Liver (tissue), 9 donors: Measurements from ENCODE around the gene TAS2R43. TPM values are rescaled to one million over a fixed set of nuclear protein-coding genes. Genes with fewer than 3 reads are reported as not detected.

Experiments
- DNase-seq: peaks from one replicate; pipeline ENCODE4 v3.0.0-alpha.2; 2017; ENCODE audit warnings: low spot score
- H3K27ac ChIP-seq, 2 donors: one replicate each; pipeline ENCODE4 v1.7.0; 2013; ENCODE audit warnings: inconsistent platforms in 2 of 2, low read length in 2 of 2, control low read depth in 1 of 2, low read depth in 1 of 2, mild to moderate bottlenecking in 1 of 2
- H3K27me3 ChIP-seq, 4 donors: one replicate each; pipeline versions ENCODE4 v1.6.1 to v1.7.0; 2013; ENCODE audit warnings: low read length in 3 of 4, inconsistent platforms in 1 of 4, mild to moderate bottlenecking in 1 of 4, moderate library complexity in 1 of 4; ENCODE audit not compliant: control insufficient read depth in 4 of 4, insufficient read depth in 4 of 4
- H3K36me3 ChIP-seq, 4 donors: one replicate each; pipeline versions ENCODE4 v1.6.1 to v1.7.0; 2013; ENCODE audit warnings: low read length in 3 of 4, mild to moderate bottlenecking in 3 of 4, low read depth in 1 of 4, moderate library complexity in 1 of 4; ENCODE audit not compliant: control insufficient read depth in 4 of 4, insufficient read depth in 3 of 4
- H3K4me1 ChIP-seq, 4 donors: one replicate each; pipeline versions ENCODE4 v1.6.1 to v1.7.0; 2013; ENCODE audit warnings: low read length in 3 of 4, mild to moderate bottlenecking in 3 of 4, moderate library complexity in 1 of 4; ENCODE audit not compliant: control insufficient read depth in 4 of 4, insufficient read depth in 4 of 4
- H3K4me3 ChIP-seq, 3 donors: one replicate each; pipeline versions ENCODE4 v1.6.1 to v1.7.0; 2013; ENCODE audit warnings: low read length in 3 of 3, control low read depth in 1 of 3, low read depth in 1 of 3, mild to moderate bottlenecking in 1 of 3
- H3K9ac ChIP-seq, 2 donors: one replicate each; pipeline ENCODE4 v1.7.0; 2013; ENCODE audit warnings: low read length in 2 of 2, mild to moderate bottlenecking in 2 of 2, moderate library complexity in 2 of 2, control low read depth in 1 of 2, low read depth in 1 of 2
- H3K9me3 ChIP-seq, 4 donors: one replicate each; pipeline versions ENCODE4 v1.6.1 to v1.7.0; 2013; ENCODE audit warnings: low read length in 3 of 4; ENCODE audit not compliant: control insufficient read depth in 4 of 4
- ATF3 ChIP-seq: IDR thresholded peaks from 2 replicates; pipeline ENCODE4 v1.6.1; 2016; ENCODE audit warnings: antibody characterized with exemption
- EGR1 ChIP-seq, 2 donors: IDR thresholded peaks; 2 replicates each; pipeline ENCODE4 v1.6.1; 2016 to 2018; ENCODE audit warnings: antibody characterized with exemption in 2 of 2, low read depth in 2 of 2
- FOXA2 ChIP-seq: IDR thresholded peaks from 2 replicates; pipeline ENCODE4 v1.6.1; 2016; ENCODE audit warnings: antibody characterized with exemption
- GABPA ChIP-seq, 2 donors: IDR thresholded peaks in 1 of 2; conservative IDR thresholded peaks in 1 of 2; 2 replicates each; pipeline ENCODE4 v1.6.1; 2016; ENCODE audit warnings: antibody characterized with exemption in 2 of 2, mild to moderate bottlenecking in 1 of 2, moderate library complexity in 1 of 2
- HNF4A ChIP-seq, 2 donors: conservative IDR thresholded peaks; 2 replicates each; pipeline ENCODE4 v1.6.1; 2016; ENCODE audit warnings: antibody characterized with exemption in 2 of 2, mild to moderate bottlenecking in 2 of 2
- JUND ChIP-seq, 2 donors: IDR thresholded peaks; 2 replicates each; pipeline ENCODE4 v1.6.1; 2016; ENCODE audit warnings: antibody characterized with exemption in 2 of 2
- MAX ChIP-seq: IDR thresholded peaks from 2 replicates; pipeline ENCODE4 v1.6.1; 2016; ENCODE audit warnings: antibody characterized with exemption
- NR2F2 ChIP-seq: IDR thresholded peaks from 2 replicates; pipeline ENCODE4 v1.6.1; 2016; ENCODE audit warnings: antibody characterized with exemption
- RXRA ChIP-seq, 2 donors: IDR thresholded peaks; 2 replicates each; pipeline ENCODE4 v1.6.1; 2017 to 2018; ENCODE audit warnings: antibody characterized with exemption in 2 of 2, mild to moderate bottlenecking in 1 of 2
- SP1 ChIP-seq: IDR thresholded peaks from 2 replicates; pipeline ENCODE4 v1.6.1; 2018; ENCODE audit warnings: antibody characterized with exemption, mild to moderate bottlenecking
- TAF1 ChIP-seq: conservative IDR thresholded peaks from 2 replicates; pipeline ENCODE4 v1.6.1; 2016; ENCODE audit warnings: antibody characterized with exemption, mild to moderate bottlenecking
- YY1 ChIP-seq: IDR thresholded peaks from 2 replicates; pipeline ENCODE4 v1.6.1; 2016; ENCODE audit warnings: antibody characterized with exemption, mild to moderate bottlenecking
- WGBS: extraction: QIAGEN DNeasy Blood & Tissue Kit; methylation state at CpG from one replicate; pipeline ENCODE4 v1.1.7; 2013; 5-methylcytosine and 5-hydroxymethylcytosine counted together
- polyA plus RNA-seq, 2 donors: library from polyadenylated mRNA; stranded (reverse) in 1 of 2; unstranded in 1 of 2; fragments of 200-250 nt in 1 of 2; fragments of >200 nt in 1 of 2; fragmentation: Nextera tagmentation in 1 of 2; extraction: Ambion mirVana in 1 of 2; gene quantifications; one replicate each; pipeline versions ENCODE4 v1.2.1 to v1.2.3, GENCODE V29; 2013 to 2015
- total RNA-seq, 2 donors: library from RNA; depleted of rRNA; stranded (reverse); fragments of >200 nt; gene quantifications; one replicate each; pipeline ENCODE4 v1.2.3, GENCODE V29; 2014
- TF ChIP-seq, protein P1 (sequence below): IDR thresholded peaks from 2 replicates; pipeline ENCODE4 v1.6.1; 2016; ENCODE audit warnings: antibody characterized with exemption, mild to moderate bottlenecking
- TF ChIP-seq, protein P2 (sequence below): IDR thresholded peaks from 2 replicates; pipeline ENCODE4 v1.6.1; 2016; ENCODE audit warnings: antibody characterized with exemption
- TF ChIP-seq, protein P3 (sequence below): fragments of 150-350 bp; IDR thresholded peaks from 2 replicates; pipeline ENCODE4 v1.5.1; 2017; ENCODE audit warnings: improper control_type of control experiment, low read depth, low read length; ENCODE audit not compliant: missing input control
- donor health status: healthy.
- donor health status: healthy.
- donor health status: healthy.
- donor health status: healthy.
- donor health status: healthy.

Gene TAS2R43
- total and polyA plus RNA-seq, 4 donors = 0.57 to 3.8 (median 0.84) TPM; not detected in 1

- Histone ChIP-seq H3K9me3 (no peaks in the 10 kb centered on the region), H3K4me3 (no peak overlapping the region), H3K36me3 (no peaks in the 10 kb centered on the region), H3K9ac (no peak overlapping the region), H3K27ac (no peak overlapping the region), H3K27me3 (no peaks in the 10 kb centered on the region), H3K4me1 (no peaks in the 10 kb centered on the region)
- no peak for DNase-seq
- WGBS = 96% methylated on average over 2 of the region's 2 CpGs
- TF ChIP-seq FOXA2 (no peak), YY1 (no peak), TAF1 (no peak), MAX (no peak), HNF4A (conservative IDR thresholded peaks at IDR 0.05) (no peak), GABPA (IDR thresholded peaks at IDR 0.05 in 1 of 2, conservative IDR thresholded peaks at IDR 0.05 in 1 of 2) (no peak), JUND (IDR thresholded peaks at IDR 0.05) (no peak), SP1 (no peak), RXRA (IDR thresholded peaks at IDR 0.05) (no peak), EGR1 (IDR thresholded peaks at IDR 0.05; ENCODE audit: low read depth in 2 of 2) (no peak)
- TF ChIP-seq, protein P1, sequence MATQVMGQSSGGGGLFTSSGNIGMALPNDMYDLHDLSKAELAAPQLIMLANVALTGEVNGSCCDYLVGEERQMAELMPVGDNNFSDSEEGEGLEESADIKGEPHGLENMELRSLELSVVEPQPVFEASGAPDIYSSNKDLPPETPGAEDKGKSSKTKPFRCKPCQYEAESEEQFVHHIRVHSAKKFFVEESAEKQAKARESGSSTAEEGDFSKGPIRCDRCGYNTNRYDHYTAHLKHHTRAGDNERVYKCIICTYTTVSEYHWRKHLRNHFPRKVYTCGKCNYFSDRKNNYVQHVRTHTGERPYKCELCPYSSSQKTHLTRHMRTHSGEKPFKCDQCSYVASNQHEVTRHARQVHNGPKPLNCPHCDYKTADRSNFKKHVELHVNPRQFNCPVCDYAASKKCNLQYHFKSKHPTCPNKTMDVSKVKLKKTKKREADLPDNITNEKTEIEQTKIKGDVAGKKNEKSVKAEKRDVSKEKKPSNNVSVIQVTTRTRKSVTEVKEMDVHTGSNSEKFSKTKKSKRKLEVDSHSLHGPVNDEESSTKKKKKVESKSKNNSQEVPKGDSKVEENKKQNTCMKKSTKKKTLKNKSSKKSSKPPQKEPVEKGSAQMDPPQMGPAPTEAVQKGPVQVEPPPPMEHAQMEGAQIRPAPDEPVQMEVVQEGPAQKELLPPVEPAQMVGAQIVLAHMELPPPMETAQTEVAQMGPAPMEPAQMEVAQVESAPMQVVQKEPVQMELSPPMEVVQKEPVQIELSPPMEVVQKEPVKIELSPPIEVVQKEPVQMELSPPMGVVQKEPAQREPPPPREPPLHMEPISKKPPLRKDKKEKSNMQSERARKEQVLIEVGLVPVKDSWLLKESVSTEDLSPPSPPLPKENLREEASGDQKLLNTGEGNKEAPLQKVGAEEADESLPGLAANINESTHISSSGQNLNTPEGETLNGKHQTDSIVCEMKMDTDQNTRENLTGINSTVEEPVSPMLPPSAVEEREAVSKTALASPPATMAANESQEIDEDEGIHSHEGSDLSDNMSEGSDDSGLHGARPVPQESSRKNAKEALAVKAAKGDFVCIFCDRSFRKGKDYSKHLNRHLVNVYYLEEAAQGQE = no peak
- TF ChIP-seq, protein P2, sequence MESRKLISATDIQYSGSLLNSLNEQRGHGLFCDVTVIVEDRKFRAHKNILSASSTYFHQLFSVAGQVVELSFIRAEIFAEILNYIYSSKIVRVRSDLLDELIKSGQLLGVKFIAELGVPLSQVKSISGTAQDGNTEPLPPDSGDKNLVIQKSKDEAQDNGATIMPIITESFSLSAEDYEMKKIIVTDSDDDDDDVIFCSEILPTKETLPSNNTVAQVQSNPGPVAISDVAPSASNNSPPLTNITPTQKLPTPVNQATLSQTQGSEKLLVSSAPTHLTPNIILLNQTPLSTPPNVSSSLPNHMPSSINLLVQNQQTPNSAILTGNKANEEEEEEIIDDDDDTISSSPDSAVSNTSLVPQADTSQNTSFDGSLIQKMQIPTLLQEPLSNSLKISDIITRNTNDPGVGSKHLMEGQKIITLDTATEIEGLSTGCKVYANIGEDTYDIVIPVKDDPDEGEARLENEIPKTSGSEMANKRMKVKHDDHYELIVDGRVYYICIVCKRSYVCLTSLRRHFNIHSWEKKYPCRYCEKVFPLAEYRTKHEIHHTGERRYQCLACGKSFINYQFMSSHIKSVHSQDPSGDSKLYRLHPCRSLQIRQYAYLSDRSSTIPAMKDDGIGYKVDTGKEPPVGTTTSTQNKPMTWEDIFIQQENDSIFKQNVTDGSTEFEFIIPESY = no peak
Measured at GRCh38 chr12:11081987-11082386, 10.1 kb downstream of the TAS2R43 start.

- H3K36me3 ChIP-seq = no peaks in the 10 kb centered on the region
- TF ChIP-seq YY1 (no peak), ATF3 (no peak), NR2F2 (no peak), TAF1 (no peak), JUND (IDR thresholded peaks at IDR 0.05) (no peak), GABPA (IDR thresholded peaks at IDR 0.05 in 1 of 2, conservative IDR thresholded peaks at IDR 0.05 in 1 of 2) (no peak), FOXA2 (no peak), EGR1 (IDR thresholded peaks at IDR 0.05; ENCODE audit: low read depth in 2 of 2) (no peak)
- TF ChIP-seq, protein P1 = no peak
- TF ChIP-seq, protein P3, sequence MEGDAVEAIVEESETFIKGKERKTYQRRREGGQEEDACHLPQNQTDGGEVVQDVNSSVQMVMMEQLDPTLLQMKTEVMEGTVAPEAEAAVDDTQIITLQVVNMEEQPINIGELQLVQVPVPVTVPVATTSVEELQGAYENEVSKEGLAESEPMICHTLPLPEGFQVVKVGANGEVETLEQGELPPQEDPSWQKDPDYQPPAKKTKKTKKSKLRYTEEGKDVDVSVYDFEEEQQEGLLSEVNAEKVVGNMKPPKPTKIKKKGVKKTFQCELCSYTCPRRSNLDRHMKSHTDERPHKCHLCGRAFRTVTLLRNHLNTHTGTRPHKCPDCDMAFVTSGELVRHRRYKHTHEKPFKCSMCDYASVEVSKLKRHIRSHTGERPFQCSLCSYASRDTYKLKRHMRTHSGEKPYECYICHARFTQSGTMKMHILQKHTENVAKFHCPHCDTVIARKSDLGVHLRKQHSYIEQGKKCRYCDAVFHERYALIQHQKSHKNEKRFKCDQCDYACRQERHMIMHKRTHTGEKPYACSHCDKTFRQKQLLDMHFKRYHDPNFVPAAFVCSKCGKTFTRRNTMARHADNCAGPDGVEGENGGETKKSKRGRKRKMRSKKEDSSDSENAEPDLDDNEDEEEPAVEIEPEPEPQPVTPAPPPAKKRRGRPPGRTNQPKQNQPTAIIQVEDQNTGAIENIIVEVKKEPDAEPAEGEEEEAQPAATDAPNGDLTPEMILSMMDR = no peak
- no peak for DNase-seq
Measured at GRCh38 chr12:11078246-11078645, 13.9 kb downstream of the TAS2R43 start.

More at GRCh38 chr12:11078246-11078645, 13.9 kb downstream of the TAS2R43 start:
- Histone ChIP-seq H3K27me3 (no peaks in the 10 kb centered on the region), H3K4me3 (no peak overlapping the region), H3K4me1 (no peaks in the 10 kb centered on the region), H3K9ac (no peak overlapping the region), H3K27ac (no peak overlapping the region), H3K9me3 (no peaks in the 10 kb centered on the region)
- 100% methylated on average over 1 of the region's 1 CpG for WGBS
